HEK293T (cell line): ENCODE data around the gene FCRL6.

ENCODE experiments used
- CTCF ChIA-PET: fragments of 350-600 bp; formaldehyde crosslinking; extraction: SDS; loops from one replicate; lab custom pipeline; 2021; ENCODE audit warnings: antibody characterized with exemption, inconsistent platforms; lab: Yijun Ruan, JAX
- POLR2A ChIA-PET: fragments of 350-600 bp; formaldehyde crosslinking; extraction: SDS; loops from one replicate; lab custom pipeline; 2020; ENCODE audit warnings: antibody characterized with exemption, inconsistent platforms; lab: Yijun Ruan, JAX
- DNase-seq: peaks from one replicate; pipeline ENCODE4 v3.0.0; 2012; ENCODE audit warnings: mixed read lengths; ENCODE audit errors: extremely low spot score
- ARNT ChIP-seq: fragments of 450-650 bp; IDR thresholded peaks from 2 replicates; pipeline ENCODE4 v1.6.1; 2017; ENCODE audit warnings: mild to moderate bottlenecking
- BHLHE40 ChIP-seq: fragments of 450-650 bp; IDR thresholded peaks from 2 replicates; pipeline ENCODE4 v1.6.1; 2016; ENCODE audit warnings: mild to moderate bottlenecking, moderate library complexity, borderline replicate concordance
- CTBP1 ChIP-seq: fragments of 450-650 bp; IDR thresholded peaks from 2 replicates; pipeline ENCODE4 v1.6.1; 2016; ENCODE audit warnings: borderline replicate concordance
- ELF4 ChIP-seq: fragments of 450-650 bp; IDR thresholded peaks from 2 replicates; pipeline ENCODE4 v1.6.1; 2017; ENCODE audit warnings: antibody characterized with exemption
- FOXK2 ChIP-seq: fragments of 450-650 bp; IDR thresholded peaks from 2 replicates; pipeline ENCODE4 v1.6.1; 2016; ENCODE audit warnings: mild to moderate bottlenecking
- FOXM1 ChIP-seq: fragments of 450-650 bp; IDR thresholded peaks from 2 replicates; pipeline ENCODE4 v1.6.1; 2017; ENCODE audit warnings: mild to moderate bottlenecking, borderline replicate concordance
- HDGF ChIP-seq: fragments of 450-650 bp; IDR thresholded peaks from 2 replicates; pipeline ENCODE4 v1.6.1; 2017; ENCODE audit warnings: antibody characterized with exemption, borderline replicate concordance
- LEF1 ChIP-seq: fragments of 450-650 bp; IDR thresholded peaks from 2 replicates; pipeline ENCODE4 v1.6.1; 2017; ENCODE audit warnings: mild to moderate bottlenecking, borderline replicate concordance
- NFRKB ChIP-seq: fragments of 450-650 bp; IDR thresholded peaks from 2 replicates; pipeline ENCODE4 v1.6.1; 2016; ENCODE audit warnings: mild to moderate bottlenecking, moderate library complexity
- SP1 ChIP-seq: fragments of 450-650 bp; IDR thresholded peaks from 2 replicates; pipeline ENCODE4 v1.6.1; 2017
- SUZ12 ChIP-seq: fragments of 450-650 bp; IDR thresholded peaks from 2 replicates; pipeline ENCODE4 v1.6.1; 2016; ENCODE audit warnings: mild to moderate bottlenecking
- TARDBP ChIP-seq: fragments of 450-650 bp; IDR thresholded peaks from 2 replicates; pipeline ENCODE4 v1.6.1; 2016
- ZNF384 ChIP-seq: fragments of 450-650 bp; IDR thresholded peaks from 2 replicates; pipeline ENCODE4 v1.6.1; 2016
- TF ChIP-seq, protein P1 (sequence below): fragments of 450-650 bp; IDR thresholded peaks from 2 replicates; pipeline ENCODE4 v1.6.1; 2016

Gene FCRL6

DNA sequence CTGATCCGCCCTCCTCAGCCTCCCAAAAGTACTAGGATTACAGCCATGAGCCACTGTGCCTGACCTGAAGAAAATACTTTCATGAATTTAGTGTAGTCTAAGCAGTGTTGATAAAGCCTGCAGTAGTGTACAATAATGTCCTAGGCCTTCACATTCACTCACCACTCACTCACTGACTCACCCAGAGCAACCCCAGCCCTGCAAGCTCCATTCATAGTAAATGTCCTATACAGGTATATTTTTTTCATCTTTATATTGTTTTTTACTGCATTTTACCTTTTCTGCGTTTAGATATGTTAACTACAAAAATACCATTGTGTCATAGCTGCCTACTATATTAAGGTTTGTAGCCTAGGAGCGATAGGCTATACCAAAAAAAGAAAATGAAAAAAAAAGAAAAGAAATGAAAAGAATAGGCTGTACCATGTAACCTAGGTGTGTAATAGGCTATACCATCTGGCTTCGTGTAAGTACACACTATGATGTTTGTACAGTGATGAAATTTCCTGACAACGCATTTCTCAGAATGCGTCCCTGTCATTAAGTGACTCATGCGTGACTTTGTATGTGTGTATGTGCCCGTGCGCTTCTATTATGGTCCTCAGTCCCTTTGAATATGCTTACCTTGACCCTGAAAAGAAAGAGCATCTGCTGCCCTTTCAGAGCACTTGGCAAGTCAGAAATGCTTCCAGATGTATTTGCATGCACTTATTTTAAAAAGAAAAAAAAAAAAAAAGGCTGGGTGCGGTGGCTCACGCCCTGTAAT lies 15.3 kb downstream of the FCRL6 start:
- CTCF ChIA-PET, result interaction anchor here (0.6 to 1.4 kb wide), 2 partner anchors 24 to 27 kb away, joined by 3 read pairs; no protein-coding TSS in a partner anchor
- POLR2A ChIA-PET, result no interaction called here
- TF ChIP-seq FOXM1 (no peak), ARNT (no peak), SP1 (no peak), NFRKB (no peak), ELF4 (no peak), FOXK2 (no peak), BHLHE40 (no peak), ZNF384 (no peak)
- no peak for DNase-seq

DNA sequence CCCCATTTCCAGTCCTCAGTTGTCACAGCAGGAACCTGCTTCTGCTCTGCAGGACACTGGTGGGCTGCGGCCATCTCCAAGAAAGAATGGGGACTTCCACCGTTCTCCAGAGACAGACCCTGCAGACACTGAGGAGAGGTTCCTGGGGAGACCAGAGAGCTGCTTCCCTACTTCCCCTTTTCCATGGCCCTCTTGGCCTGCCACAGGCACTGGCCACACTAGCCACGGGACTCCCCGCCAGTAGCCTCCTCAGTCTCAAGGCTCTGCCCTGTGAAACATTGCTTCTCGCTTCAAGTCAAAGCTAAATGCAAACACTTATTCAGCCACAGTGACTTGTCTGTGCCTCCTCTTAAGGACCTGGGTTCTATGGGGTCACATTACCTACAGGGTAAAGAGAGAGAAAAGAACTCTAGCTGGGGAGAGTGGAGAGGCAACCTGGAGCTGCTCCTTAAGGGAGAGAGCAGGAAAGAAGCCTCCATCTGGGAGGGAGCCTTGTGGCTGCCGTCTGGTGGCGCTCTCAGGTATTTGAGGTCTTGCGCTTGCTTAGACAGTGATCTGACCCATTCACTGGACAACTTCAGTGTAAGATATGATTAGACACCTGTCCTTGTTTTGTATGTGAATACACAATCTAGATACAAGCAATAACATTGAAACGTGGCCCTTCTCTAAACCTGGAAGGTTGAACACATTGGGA lies 19.2 kb downstream of the FCRL6 start:
- DNase-seq, result no peak
- ChIA-PET CTCF (interaction anchor here (0.6 to 0.7 kb wide), 3 partner anchors 10 to 291 kb away, joined by 3 to 4 read pairs (median 3); no protein-coding TSS in a partner anchor), POLR2A (no interaction called here)
- no peak for TF ChIP-seq ZNF384
- TF ChIP-seq ARNT, result no peak

DNA sequence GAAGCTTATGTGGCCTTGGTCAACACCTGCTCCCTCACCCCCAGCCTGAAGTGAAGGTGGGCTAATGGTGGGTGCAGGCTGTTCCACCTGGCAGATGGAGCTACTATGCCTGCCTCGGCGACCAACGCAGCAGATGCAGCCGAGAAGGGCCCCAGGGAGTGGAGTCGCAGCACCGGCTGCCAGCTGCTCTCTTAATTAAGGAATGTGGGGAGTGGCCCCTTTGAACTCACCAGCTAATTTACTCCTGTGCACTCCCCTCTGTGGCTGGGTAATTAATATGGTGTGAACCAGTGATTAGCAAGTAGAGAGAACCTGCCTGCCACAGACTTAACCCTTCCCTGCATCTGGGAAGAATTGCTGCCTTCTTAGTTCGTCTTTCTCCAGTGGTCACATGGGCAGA lies 21.2 kb downstream of the FCRL6 start:
- ChIA-PET CTCF (interaction anchor here (0.9 kb wide), 1 partner anchor 68 kb away, joined by 4 read pairs; no protein-coding TSS in a partner anchor), POLR2A (no interaction called here)
- no peak for TF ChIP-seq TARDBP
- TF ChIP-seq ARNT, result no peak
- no peak for DNase-seq

DNA sequence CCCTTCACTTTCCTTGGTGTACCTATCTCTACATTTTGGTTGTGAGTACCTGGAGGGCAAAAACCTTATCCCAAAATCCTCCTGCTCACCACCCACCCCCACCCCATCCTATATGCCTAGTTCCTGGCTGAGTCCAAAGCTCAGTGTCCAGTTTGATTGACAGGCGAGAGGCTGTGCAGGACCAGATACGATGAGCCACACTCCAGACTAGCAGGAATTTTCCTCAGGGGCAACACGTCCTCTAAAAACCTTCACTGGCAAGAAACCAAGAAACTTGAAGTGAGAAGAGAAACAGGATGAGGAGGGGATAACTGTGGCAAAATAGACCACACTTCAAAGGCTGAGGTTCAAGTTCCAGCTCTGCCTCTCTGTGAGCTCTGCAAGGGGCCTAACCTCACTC lies 23.4 kb downstream of the FCRL6 start:
- POLR2A ChIA-PET, result no interaction called here
- CTCF ChIA-PET, result no interaction called here
- no peak for DNase-seq
- TF ChIP-seq BHLHE40, result no peak
- TF ChIP-seq, protein P1, sequence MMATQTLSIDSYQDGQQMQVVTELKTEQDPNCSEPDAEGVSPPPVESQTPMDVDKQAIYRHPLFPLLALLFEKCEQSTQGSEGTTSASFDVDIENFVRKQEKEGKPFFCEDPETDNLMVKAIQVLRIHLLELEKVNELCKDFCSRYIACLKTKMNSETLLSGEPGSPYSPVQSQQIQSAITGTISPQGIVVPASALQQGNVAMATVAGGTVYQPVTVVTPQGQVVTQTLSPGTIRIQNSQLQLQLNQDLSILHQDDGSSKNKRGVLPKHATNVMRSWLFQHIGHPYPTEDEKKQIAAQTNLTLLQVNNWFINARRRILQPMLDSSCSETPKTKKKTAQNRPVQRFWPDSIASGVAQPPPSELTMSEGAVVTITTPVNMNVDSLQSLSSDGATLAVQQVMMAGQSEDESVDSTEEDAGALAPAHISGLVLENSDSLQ, result peak; percentile 71

DNA sequence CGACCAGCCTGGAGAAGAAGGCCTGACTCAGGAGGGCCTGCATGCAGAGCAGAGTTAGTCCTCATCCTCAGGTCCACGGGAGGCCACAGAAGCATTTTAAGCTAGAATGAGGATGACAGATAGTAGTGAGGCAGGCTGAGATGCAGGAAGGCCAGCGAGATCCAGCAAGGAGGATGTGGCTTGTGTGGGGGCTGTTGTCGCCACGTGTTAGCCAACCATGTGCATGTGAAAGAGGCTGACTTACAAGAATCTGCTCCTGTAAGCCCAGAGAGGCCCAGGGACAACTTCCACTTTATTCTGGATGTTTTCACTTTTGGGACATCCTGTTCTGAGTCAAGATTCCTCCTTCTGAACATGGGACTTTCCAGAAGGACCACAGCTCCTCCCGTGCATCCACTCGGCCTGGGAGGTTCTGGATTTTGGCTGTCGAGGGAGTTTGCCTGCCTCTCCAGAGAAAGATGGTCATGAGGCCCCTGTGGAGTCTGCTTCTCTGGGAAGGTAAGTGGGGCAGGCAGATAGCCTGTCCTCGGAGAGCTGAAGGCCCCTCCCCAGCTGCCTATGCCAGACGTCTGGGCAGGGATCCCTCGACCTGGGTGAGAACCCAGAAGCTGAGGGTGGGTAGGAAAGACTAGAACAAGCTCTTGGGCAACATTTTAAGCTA lies 24.4 kb downstream of the FCRL6 start, which contains the start of gene SLAMF8:
Gene SLAMF8 (plus strand): TSS at position 433 of the 661 bp plus-strand sequence. CDS start 26 bp downstream, at position 459.
- POLR2A ChIA-PET, result no interaction called here
- DNase-seq, result no peak
- CTCF ChIA-PET, result interaction anchor here (0.6 kb wide), 1 partner anchor 119 kb away, joined by 3 read pairs; the partner anchor contains the start of gene IGSF9
- no peak for TF ChIP-seq HDGF
- no peak for TF ChIP-seq TARDBP
- TF ChIP-seq SP1, result no peak

DNA sequence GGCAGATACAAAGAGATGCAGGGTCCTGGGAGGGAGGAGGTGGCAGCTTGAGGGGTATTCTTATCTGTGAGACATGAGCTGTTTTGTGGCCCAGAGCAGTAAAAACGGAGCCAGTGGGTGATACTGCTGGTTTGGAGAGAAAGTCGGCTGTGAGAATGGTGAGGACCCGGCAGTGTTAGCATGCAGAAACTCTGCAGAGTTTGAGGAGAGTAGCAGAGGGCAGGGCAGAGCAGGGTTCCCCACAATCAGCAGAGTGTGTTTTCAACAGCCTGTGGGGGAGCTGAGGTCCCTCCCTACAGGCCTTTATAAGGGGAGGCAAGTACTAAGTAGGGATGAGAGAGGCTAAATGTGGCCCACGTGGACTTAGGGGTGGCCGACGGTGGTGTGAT lies 24.9 kb downstream of the FCRL6 start:
- DNase-seq, result no peak
- POLR2A ChIA-PET, result no interaction called here
- CTCF ChIA-PET, result interaction anchor here (0.6 kb wide), 1 partner anchor 119 kb away, joined by 3 read pairs; the partner anchor contains the start of gene IGSF9
- TF ChIP-seq ELF4 (no peak), HDGF (no peak), SP1 (no peak), NFRKB (no peak), ARNT (no peak), TARDBP (no peak), SUZ12 (no peak), CTBP1 (no peak), LEF1 (no peak), FOXK2 (no peak), ZNF384 (no peak), BHLHE40 (no peak), FOXM1 (no peak)
- TF ChIP-seq, protein P1, result no peak

DNA sequence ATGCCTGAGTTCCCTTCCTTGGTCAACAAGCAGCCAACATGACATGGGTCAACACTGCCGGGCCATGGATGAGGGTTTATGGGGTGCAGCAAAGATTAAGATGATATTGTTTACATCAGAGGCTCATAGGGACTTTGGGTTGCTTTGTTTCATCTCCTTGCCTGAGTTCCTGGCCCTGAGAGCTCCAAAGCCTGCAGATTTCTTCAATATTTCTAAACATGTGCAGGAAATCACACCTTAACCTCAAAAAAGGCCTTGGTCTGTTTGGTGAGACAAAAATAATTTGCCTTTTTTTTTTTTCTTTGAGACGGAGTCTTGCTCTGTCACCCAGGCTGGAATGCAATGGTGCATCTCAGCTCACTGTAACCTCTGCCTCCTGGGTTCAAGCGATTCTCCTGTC lies 25.4 kb downstream of the FCRL6 start:
- CTCF ChIA-PET, result no interaction called here
- DNase-seq, result no peak
- POLR2A ChIA-PET, result no interaction called here
- TF ChIP-seq CTBP1, result no peak
- TF ChIP-seq LEF1, result no peak
- TF ChIP-seq HDGF, result no peak
- TF ChIP-seq SUZ12, result no peak
- TF ChIP-seq ELF4, result no peak
- TF ChIP-seq NFRKB, result no peak
